GM12873 (cell line): ENCODE measurements around the gene CYP2J2.

Experiments
- TF ChIP-seq, protein P1 (sequence below): IDR thresholded peaks from 2 replicates; pipeline ENCODE4 v1.5.1; 2012; ENCODE audit warnings: low read depth, mild to moderate bottlenecking, moderate library complexity, low read length, control low read depth; ENCODE audit not compliant: insufficient read depth; ENCODE audit errors: missing control alignments

The CYP2J2 gene

DNA sequence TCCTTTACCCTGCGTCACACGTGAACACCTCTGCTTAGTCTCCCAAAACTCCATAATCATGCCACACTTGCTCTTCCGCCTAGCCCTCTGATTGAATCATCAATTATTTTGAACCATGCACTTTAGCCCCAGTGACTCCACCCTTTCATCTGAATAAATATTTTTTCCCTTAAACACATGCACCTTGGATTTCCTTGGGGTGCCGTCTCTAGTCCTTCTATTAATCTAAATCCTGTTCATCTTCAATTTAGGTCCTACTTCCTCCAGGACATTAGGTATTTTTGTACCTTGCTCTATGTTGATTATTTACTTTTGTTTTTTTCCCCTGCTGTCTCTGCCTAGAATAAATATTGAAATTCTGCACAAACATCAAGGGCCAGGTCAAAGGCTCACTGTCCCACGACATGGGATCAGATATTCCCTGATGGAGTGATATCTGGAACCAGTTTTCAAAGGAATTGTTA lies 9.8 kb upstream of the CYP2J2 start:
- TF ChIP-seq, protein P1, sequence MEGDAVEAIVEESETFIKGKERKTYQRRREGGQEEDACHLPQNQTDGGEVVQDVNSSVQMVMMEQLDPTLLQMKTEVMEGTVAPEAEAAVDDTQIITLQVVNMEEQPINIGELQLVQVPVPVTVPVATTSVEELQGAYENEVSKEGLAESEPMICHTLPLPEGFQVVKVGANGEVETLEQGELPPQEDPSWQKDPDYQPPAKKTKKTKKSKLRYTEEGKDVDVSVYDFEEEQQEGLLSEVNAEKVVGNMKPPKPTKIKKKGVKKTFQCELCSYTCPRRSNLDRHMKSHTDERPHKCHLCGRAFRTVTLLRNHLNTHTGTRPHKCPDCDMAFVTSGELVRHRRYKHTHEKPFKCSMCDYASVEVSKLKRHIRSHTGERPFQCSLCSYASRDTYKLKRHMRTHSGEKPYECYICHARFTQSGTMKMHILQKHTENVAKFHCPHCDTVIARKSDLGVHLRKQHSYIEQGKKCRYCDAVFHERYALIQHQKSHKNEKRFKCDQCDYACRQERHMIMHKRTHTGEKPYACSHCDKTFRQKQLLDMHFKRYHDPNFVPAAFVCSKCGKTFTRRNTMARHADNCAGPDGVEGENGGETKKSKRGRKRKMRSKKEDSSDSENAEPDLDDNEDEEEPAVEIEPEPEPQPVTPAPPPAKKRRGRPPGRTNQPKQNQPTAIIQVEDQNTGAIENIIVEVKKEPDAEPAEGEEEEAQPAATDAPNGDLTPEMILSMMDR = no peak

DNA sequence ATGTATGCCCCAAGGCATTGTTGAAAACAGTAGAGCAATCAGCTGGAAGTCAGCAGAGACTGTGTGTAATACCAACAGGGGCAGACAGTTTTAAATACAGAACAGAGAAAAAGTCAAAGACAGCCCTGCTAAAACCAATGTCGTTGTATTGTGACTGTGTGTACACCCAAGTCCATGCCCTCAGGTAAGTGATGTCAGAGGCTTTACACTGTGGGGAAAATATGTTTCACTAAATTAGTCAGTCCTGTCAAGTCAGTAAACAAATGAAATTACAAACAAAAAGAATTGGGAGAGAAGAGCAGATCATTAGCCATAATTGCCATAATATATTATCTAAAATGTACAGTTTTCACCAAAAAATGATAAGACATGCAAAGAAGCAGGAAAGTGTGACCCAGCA lies 2.4 kb upstream of the CYP2J2 start:
- TF ChIP-seq, protein P1 = no peak

DNA sequence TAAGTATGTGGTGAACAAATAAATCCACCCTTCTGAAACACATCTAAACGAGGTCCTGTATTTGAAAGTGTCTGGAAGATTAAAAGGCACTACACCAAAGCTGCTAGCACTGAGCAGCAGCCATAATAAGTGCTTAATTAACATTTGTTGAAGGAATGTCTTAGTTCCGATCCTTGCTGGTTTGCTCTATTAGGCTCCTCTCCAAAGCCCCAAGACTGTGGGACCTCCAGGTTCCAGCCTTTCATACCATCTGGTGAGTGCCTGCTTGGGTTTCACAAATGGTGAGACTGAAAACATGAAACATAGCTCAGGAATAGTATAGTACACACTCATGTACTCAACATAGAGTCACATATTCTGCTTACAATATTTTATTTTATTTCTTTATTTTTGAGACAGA lies 640 bp upstream of the CYP2J2 start:
- TF ChIP-seq, protein P1 = no peak

DNA sequence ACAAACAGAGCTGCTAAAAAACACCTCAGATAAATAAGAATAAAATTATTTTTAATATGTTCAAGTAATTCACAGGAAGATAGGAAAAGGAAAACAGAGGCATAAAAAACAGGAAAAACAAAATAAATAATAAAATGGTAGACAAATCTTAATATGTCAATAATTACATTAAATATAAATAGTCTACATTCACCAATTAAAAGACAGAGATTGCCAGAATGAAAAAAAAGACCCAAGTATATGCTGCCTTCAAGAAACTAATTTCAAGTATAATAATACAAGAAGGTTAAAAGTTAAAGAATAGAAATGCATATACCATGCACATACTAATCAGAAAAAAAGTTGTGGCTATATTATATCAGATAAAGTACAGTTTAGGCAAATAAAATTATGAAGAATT lies 1.9 kb downstream of the CYP2J2 start:
- TF ChIP-seq, protein P1 = no peak

GRCh38 chr1:59919746-59920145 lies 6.8 kb downstream of the CYP2J2 start:
- TF ChIP-seq, protein P1 = no peak

GRCh38 chr1:59917785-59918180 lies 8.8 kb downstream of the CYP2J2 start:
- TF ChIP-seq, protein P1 = no peak

GRCh38 chr1:59917026-59917784 lies 9.4 kb downstream of the CYP2J2 start:
- TF ChIP-seq, protein P1 = no peak
